IPS-18a (cell line): Measurements from ENCODE around the gene REEP3.

Experiments
- H3K27ac ChIP-seq: one replicate; pipeline ENCODE4 v1.5.1; 2013; ENCODE audit warnings: low read length
- H3K27me3 ChIP-seq: one replicate; pipeline ENCODE4 v1.6.1; 2013; ENCODE audit warnings: mild to moderate bottlenecking, low read length; ENCODE audit not compliant: control insufficient read depth, insufficient read depth
- H3K36me3 ChIP-seq: one replicate; pipeline ENCODE4 v1.6.1; 2013; ENCODE audit warnings: low read depth, low read length; ENCODE audit not compliant: control insufficient read depth
- H3K4me1 ChIP-seq: one replicate; pipeline ENCODE4 v1.6.1; 2013; ENCODE audit warnings: low read depth, low read length; ENCODE audit not compliant: control insufficient read depth
- H3K4me3 ChIP-seq: one replicate; pipeline ENCODE4 v1.5.1; 2013; ENCODE audit warnings: low read length
- H3K9ac ChIP-seq: one replicate; pipeline ENCODE4 v1.6.1; 2013; ENCODE audit warnings: mild to moderate bottlenecking, low read length, moderate library complexity
- H3K9me3 ChIP-seq: one replicate; pipeline ENCODE4 v1.6.1; 2013; ENCODE audit warnings: low read depth, low read length; ENCODE audit not compliant: control insufficient read depth

REEP3 gene

GRCh38 chr10:63536698-63537097 is 15.5 kb downstream of the REEP3 start:
- Histone ChIP-seq H3K9me3 (no peaks in the 10 kb centered on the region), H3K27ac (no peak overlapping the region), H3K9ac (no peak overlapping the region), H3K4me1 (no peaks in the 10 kb centered on the region), H3K36me3 (no peaks in the 10 kb centered on the region), H3K27me3 (no peaks in the 10 kb centered on the region), H3K4me3 (no peak overlapping the region)

GRCh38 chr10:63537536-63537935 is 16.3 kb downstream of the REEP3 start:
- Histone ChIP-seq H3K4me1 (no peaks in the 10 kb centered on the region), H3K27me3 (no peaks in the 10 kb centered on the region), H3K36me3 (no peaks in the 10 kb centered on the region), H3K27ac (no peak overlapping the region), H3K9me3 (no peaks in the 10 kb centered on the region), H3K9ac (no peak overlapping the region), H3K4me3 (no peak overlapping the region)

GRCh38 chr10:63539377-63539776 is 18.2 kb downstream of the REEP3 start:
- Histone ChIP-seq H3K9ac (no peak overlapping the region), H3K9me3 (no peaks in the 10 kb centered on the region), H3K4me3 (no peak overlapping the region), H3K27me3 (no peaks in the 10 kb centered on the region), H3K4me1 (peaks cover 3% of the 10 kb centered on the region), H3K27ac (no peak overlapping the region), H3K36me3 (no peaks in the 10 kb centered on the region)

GRCh38 chr10:63539994-63540393 is 18.8 kb downstream of the REEP3 start:
- Histone ChIP-seq H3K36me3 (no peaks in the 10 kb centered on the region), H3K27ac (no peak overlapping the region), H3K9ac (no peak overlapping the region), H3K27me3 (no peaks in the 10 kb centered on the region), H3K9me3 (no peaks in the 10 kb centered on the region), H3K4me1 (peaks cover 8% of the 10 kb centered on the region), H3K4me3 (no peak overlapping the region)

GRCh38 chr10:63542835-63543575 is 21.8 kb downstream of the REEP3 start:
- peaks cover 8% of the 10 kb centered on the region for H3K4me1 ChIP-seq
- H3K27me3 ChIP-seq = no peaks in the 10 kb centered on the region
- no peak overlapping the region for H3K4me3 ChIP-seq
- H3K9ac ChIP-seq = no peak overlapping the region
- H3K9me3 ChIP-seq = no peaks in the 10 kb centered on the region
- no peaks in the 10 kb centered on the region for H3K36me3 ChIP-seq
- no peak overlapping the region for H3K27ac ChIP-seq

- no peak overlapping the region for H3K9ac ChIP-seq
- H3K9me3 ChIP-seq = no peaks in the 10 kb centered on the region
These were observed 22.4 kb downstream of the REEP3 start for GRCh38 chr10:63543576-63543962.

GRCh38 chr10:63544418-63544817 is 23.2 kb downstream of the REEP3 start:
- H3K4me1 ChIP-seq = peaks cover 8% of the 10 kb centered on the region
- no peaks in the 10 kb centered on the region for H3K27me3 ChIP-seq
- no peaks in the 10 kb centered on the region for H3K9me3 ChIP-seq
- no peak overlapping the region for H3K4me3 ChIP-seq
- H3K27ac ChIP-seq = no peak overlapping the region
- H3K36me3 ChIP-seq = no peaks in the 10 kb centered on the region
- H3K9ac ChIP-seq = no peak overlapping the region

More at GRCh38 chr10:63543576-63543962, 22.4 kb downstream of the REEP3 start:
- Histone ChIP-seq H3K4me3 (no peak overlapping the region), H3K36me3 (no peaks in the 10 kb centered on the region), H3K27ac (no peak overlapping the region), H3K27me3 (no peaks in the 10 kb centered on the region), H3K4me1 (peaks cover 8% of the 10 kb centered on the region)

- no peaks in the 10 kb centered on the region for H3K9me3 ChIP-seq
These were observed 26.6 kb downstream of the REEP3 start for GRCh38 chr10:63547628-63548360.

GRCh38 chr10:63548860-63549259 is 27.7 kb downstream of the REEP3 start:
- Histone ChIP-seq H3K4me1 (peaks cover 8% of the 10 kb centered on the region), H3K27ac (no peak overlapping the region), H3K36me3 (no peaks in the 10 kb centered on the region), H3K4me3 (no peak overlapping the region), H3K9me3 (no peaks in the 10 kb centered on the region), H3K9ac (no peak overlapping the region), H3K27me3 (no peaks in the 10 kb centered on the region)

More at GRCh38 chr10:63547628-63548360, 26.6 kb downstream of the REEP3 start:
- peaks cover 8% of the 10 kb centered on the region for H3K4me1 ChIP-seq
- no peak overlapping the region for H3K4me3 ChIP-seq
- no peak overlapping the region for H3K9ac ChIP-seq
- H3K36me3 ChIP-seq = no peaks in the 10 kb centered on the region
- H3K27ac ChIP-seq = no peak overlapping the region
- no peaks in the 10 kb centered on the region for H3K27me3 ChIP-seq

- Histone ChIP-seq H3K36me3 (no peaks in the 10 kb centered on the region), H3K27ac (no peak overlapping the region), H3K9me3 (no peaks in the 10 kb centered on the region), H3K4me3 (no peak overlapping the region), H3K27me3 (no peaks in the 10 kb centered on the region), H3K9ac (no peak overlapping the region), H3K4me1 (peaks cover under 1% of the 10 kb centered on the region)
These were observed 28.6 kb downstream of the REEP3 start for GRCh38 chr10:63549810-63550209.

GRCh38 chr10:63553031-63553430 is 31.8 kb downstream of the REEP3 start:
- Histone ChIP-seq H3K36me3 (no peaks in the 10 kb centered on the region), H3K4me1 (no peaks in the 10 kb centered on the region), H3K9me3 (no peaks in the 10 kb centered on the region), H3K27ac (no peak overlapping the region), H3K4me3 (no peak overlapping the region), H3K27me3 (no peaks in the 10 kb centered on the region), H3K9ac (no peak overlapping the region)

GRCh38 chr10:63553473-63553872 is 32.3 kb downstream of the REEP3 start:
- Histone ChIP-seq H3K27me3 (no peaks in the 10 kb centered on the region), H3K36me3 (no peaks in the 10 kb centered on the region), H3K4me3 (no peak overlapping the region), H3K9ac (no peak overlapping the region), H3K27ac (no peak overlapping the region), H3K9me3 (no peaks in the 10 kb centered on the region), H3K4me1 (no peaks in the 10 kb centered on the region)
